ENCODE measurements around the gene ASB2. TPM values are rescaled to one million over a fixed set of nuclear protein-coding genes. Genes with fewer than 3 reads are reported as not detected.

The ASB2 gene
- total and polyA plus RNA-seq, 8 donors, result 2.0 to 199 (median 18.7) TPM

- TF ChIP-seq, protein P1, sequence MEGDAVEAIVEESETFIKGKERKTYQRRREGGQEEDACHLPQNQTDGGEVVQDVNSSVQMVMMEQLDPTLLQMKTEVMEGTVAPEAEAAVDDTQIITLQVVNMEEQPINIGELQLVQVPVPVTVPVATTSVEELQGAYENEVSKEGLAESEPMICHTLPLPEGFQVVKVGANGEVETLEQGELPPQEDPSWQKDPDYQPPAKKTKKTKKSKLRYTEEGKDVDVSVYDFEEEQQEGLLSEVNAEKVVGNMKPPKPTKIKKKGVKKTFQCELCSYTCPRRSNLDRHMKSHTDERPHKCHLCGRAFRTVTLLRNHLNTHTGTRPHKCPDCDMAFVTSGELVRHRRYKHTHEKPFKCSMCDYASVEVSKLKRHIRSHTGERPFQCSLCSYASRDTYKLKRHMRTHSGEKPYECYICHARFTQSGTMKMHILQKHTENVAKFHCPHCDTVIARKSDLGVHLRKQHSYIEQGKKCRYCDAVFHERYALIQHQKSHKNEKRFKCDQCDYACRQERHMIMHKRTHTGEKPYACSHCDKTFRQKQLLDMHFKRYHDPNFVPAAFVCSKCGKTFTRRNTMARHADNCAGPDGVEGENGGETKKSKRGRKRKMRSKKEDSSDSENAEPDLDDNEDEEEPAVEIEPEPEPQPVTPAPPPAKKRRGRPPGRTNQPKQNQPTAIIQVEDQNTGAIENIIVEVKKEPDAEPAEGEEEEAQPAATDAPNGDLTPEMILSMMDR (IDR thresholded peaks at IDR 0.05), result no peak
- TF ChIP-seq POLR2AphosphoS5 (IDR thresholded peaks at IDR 0.05) (no peak), POLR2A (IDR thresholded peaks at IDR 0.05) (no peak), EP300 (IDR thresholded peaks at IDR 0.05) (no peak)
- DNase-seq, result no peak
- peak overlapping the region in 1 of 4 donors; percentile 24 for H3K4me3 ChIP-seq
- no peaks in the 10 kb centered on the region for H3K9me3 ChIP-seq
- WGBS, 5 donors, result 24 to 46% (median 29%) methylated on average over 7 to 8 of the region's 8 CpGs
- peaks cover 42 to 87% (median 68%) of the 10 kb centered on the region in 4 donors for H3K4me1 ChIP-seq
- intact Hi-C loops (cut with DNase I; ENCODE audit: low total_unique reads), result no loop called here
- peak overlapping the region in 4 of 5 donors; percentile 69 to 80 (median 74) for H3K27ac ChIP-seq
- peaks cover 0 to 4% (median 1%) of the 10 kb centered on the region in 4 donors for H3K36me3 ChIP-seq
- no peaks in the 10 kb centered on the region for H3K27me3 ChIP-seq
Observed at GRCh38 chr14:93955850-93956481, 20.4 kb downstream of the ASB2 start.

DNA sequence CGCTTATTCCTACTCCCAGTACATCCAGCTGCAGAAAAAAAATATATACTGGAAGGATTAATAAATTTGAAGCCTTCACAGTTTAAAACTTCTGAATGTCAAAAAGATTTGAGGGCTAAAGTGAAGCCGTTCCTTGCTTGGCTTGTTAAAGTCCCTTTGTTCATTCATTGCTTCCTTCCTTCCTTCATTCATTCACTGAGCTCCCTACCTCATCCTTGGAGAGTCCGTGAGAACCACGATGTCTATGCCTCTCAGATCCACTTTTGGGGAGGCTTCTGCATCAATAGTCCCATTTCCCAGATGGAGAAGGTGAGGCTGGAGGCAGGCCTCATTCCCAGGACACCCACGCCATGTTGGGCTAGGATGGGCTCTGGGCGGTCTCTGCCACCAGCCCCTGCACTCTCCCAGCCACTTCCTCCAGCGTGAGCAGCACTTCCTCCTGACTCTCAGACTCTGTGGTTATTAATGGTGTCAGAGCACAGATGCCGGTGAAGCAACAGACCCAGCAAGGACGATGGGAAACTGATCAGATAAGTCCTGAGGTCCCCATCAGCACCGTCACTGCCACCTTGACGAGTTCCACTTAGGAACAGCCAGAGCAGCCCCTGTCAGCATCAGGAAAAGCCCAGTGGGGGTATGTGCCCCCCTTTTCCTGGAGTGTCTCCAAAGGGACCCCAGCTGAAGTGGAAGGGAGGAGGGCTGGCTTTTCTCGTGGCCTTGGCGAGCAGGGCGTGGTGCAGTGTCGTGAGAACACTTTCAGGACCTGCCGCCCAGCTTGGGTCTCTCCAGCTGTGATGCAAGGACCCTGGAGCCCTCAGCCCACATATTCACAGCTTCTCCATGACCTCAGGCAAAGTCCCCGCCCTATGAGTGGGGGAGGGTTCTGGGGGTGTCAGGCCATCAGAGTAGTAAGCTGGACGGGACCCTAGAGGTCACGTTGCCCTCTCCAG is 21.2 kb downstream of the ASB2 start:
- H3K4me1 ChIP-seq, result peaks cover 41 to 87% (median 64%) of the 10 kb centered on the region in 4 donors
- TF ChIP-seq EP300 (IDR thresholded peaks at IDR 0.05) (no peak), POLR2AphosphoS5 (IDR thresholded peaks at IDR 0.05) (peak in 1 of 3 donors; percentile 22), POLR2A (IDR thresholded peaks at IDR 0.05) (no peak)
- TF ChIP-seq, protein P1 (IDR thresholded peaks at IDR 0.05), result no peak
- intact Hi-C loops (cut with DNase I; ENCODE audit: low total_unique reads), result no loop called here
- H3K36me3 ChIP-seq, result peaks cover 0 to 12% (median 5%) of the 10 kb centered on the region in 4 donors
- 47 to 58% (median 52%) methylated on average over 13 to 19 of the region's 19 CpGs for WGBS, 5 donors
- peak overlapping the region; percentile 39 to 80 (median 69) for H3K27ac ChIP-seq
- peak in 1 of 2 donors; percentile 60 for DNase-seq
- peak overlapping the region in 2 of 4 donors; percentile 3 to 24 for H3K4me3 ChIP-seq
- H3K27me3 ChIP-seq, result no peaks in the 10 kb centered on the region
- no peaks in the 10 kb centered on the region for H3K9me3 ChIP-seq

GRCh38 chr14:93954516-93954830 is 21.9 kb downstream of the ASB2 start:
- intact Hi-C loops (cut with DNase I; ENCODE audit: low total_unique reads), result no loop called here
- H3K4me3 ChIP-seq, result peak overlapping the region in 2 of 4 donors; percentile 2 to 3
- H3K9me3 ChIP-seq, result no peaks in the 10 kb centered on the region
- peaks cover 0 to 19% (median 6%) of the 10 kb centered on the region in 4 donors for H3K36me3 ChIP-seq
- TF ChIP-seq, protein P1 (IDR thresholded peaks at IDR 0.05), result no peak
- no peak for TF ChIP-seq POLR2A (IDR thresholded peaks at IDR 0.05)
- TF ChIP-seq POLR2AphosphoS5 (IDR thresholded peaks at IDR 0.05), result no peak
- TF ChIP-seq EP300 (IDR thresholded peaks at IDR 0.05), result no peak
- H3K27me3 ChIP-seq, result no peaks in the 10 kb centered on the region
- peaks cover 35 to 80% (median 57%) of the 10 kb centered on the region in 4 donors for H3K4me1 ChIP-seq
- 72 to 91% (median 85%) methylated on average over 3 to 4 of the region's 4 CpGs for WGBS, 5 donors
- DNase-seq, result no peak
- H3K27ac ChIP-seq, result peak overlapping the region in 4 of 5 donors; percentile 67 to 80 (median 74)

DNA sequence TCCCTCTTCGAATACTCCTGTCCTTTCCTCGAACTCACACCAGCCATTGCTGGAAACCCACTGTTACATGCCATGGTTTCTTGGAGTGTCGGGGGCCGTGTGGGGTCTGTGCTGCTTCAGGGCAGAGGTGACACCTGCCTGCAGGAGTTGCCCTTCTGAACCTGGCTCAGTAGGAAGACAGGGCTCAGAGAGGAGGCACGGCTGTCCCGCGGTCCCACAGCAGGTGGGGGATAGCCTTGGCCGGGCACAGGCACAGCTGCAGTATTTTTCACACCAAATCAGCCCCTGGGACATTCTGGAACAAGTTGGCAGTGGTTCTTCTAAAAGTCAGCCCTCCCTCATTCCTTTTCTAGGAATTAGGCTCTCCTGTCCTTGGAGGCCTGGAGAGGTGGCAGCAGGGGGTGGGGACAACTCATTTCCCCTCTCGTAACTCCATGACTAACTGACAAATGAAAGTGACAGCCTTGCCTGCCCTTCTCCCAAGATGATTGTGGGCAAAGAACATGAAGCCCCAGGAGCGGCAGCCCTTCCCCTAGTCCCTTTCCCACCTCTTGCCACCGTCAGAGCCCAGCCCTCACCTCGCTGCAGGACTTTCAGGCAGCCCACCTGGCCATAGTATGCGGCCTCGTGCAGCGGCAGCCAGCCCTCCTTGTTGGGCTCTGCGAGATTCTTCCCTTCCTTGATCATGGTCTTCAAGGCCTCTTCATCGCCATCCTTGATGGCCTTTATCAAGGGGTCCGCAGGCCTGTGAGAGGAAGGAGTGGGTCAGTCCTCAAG is 22.4 kb downstream of the ASB2 start:
- Histone ChIP-seq H3K27ac (peak overlapping the region in 4 of 5 donors; percentile 67 to 80 (median 74)), H3K4me3 (peak overlapping the region in 2 of 4 donors; percentile 2 to 3), H3K4me1 (peaks cover 29 to 75% (median 52%) of the 10 kb centered on the region in 4 donors), H3K27me3 (no peaks in the 10 kb centered on the region), H3K9me3 (no peaks in the 10 kb centered on the region), H3K36me3 (peaks cover 0 to 24% (median 6%) of the 10 kb centered on the region in 4 donors)
- DNase-seq, result no peak
- WGBS, 5 donors, result 86 to 88% (median 87%) methylated on average over 15 to 18 of the region's 18 CpGs
- intact Hi-C loops (cut with DNase I; ENCODE audit: low total_unique reads), result no loop called here
- no peak for TF ChIP-seq EP300 (IDR thresholded peaks at IDR 0.05)
- TF ChIP-seq, protein P1 (IDR thresholded peaks at IDR 0.05), result no peak
- no peak for TF ChIP-seq POLR2AphosphoS5 (IDR thresholded peaks at IDR 0.05)
- TF ChIP-seq POLR2A (IDR thresholded peaks at IDR 0.05), result no peak
